GM18517 (cell line): ENCODE results near the gene OPTC.
"Not testable (repeated sequence)": the region's sequence is repeated elsewhere in the genome, so short reads cannot be mapped to it uniquely, and the experiment has no call there.

Experiments used
- ATAC-seq: cut with Tn5 transposase; IDR thresholded peaks from one replicate; pipeline ENCODE4 v1.9.1; 2021; ENCODE audit warnings: mild to moderate bottlenecking, moderate library complexity; ENCODE audit not compliant: unreplicated experiment

The OPTC gene, protein sequence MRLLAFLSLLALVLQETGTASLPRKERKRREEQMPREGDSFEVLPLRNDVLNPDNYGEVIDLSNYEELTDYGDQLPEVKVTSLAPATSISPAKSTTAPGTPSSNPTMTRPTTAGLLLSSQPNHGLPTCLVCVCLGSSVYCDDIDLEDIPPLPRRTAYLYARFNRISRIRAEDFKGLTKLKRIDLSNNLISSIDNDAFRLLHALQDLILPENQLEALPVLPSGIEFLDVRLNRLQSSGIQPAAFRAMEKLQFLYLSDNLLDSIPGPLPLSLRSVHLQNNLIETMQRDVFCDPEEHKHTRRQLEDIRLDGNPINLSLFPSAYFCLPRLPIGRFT

DNA sequence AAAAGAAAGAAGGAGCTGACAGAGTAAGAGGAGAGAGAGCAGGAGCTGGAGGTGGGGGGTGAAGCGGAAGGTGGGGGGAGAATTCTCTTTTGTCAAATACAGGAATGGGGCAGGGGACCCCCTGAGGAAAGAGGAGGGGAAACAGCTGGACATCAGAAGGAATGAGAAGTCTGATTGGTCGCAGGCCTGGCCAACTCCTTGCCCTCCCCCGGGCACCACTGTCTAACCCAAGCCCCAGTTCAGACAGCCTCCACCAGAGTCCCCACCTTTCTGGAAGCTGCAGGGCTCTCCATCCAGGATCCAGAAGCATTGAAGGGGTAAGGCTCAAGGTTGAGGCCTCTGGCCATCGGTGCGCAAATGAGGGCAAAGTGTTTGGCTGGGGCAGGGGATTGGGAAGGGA, at the start of gene OPTC:
Gene OPTC (plus strand): TSS at position 253 of the 400 bp plus-strand sequence. CDS start 1,853 bp downstream, outside the sequence.
- ATAC-seq = no peak

DNA sequence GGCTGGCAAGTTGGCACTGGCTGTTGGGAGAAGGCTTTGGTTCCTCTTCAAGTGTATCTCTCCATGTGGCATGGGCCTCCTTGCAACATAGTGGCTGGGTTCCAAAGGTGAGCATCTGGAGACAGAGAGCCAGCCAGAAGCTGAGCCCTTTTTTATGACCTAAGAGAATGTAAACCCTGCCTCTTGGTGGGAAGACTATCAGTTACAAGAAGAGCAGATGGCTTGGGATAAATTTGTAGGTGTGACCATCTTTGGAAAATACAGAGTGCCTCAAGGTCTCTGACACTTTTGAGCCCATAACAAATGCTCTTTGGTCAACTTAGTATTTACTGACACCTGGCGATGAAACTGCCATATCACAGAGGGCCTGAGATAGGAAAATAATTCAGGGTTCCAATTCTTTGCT, 49.8 kb upstream of the OPTC start:
- no peak for ATAC-seq

DNA sequence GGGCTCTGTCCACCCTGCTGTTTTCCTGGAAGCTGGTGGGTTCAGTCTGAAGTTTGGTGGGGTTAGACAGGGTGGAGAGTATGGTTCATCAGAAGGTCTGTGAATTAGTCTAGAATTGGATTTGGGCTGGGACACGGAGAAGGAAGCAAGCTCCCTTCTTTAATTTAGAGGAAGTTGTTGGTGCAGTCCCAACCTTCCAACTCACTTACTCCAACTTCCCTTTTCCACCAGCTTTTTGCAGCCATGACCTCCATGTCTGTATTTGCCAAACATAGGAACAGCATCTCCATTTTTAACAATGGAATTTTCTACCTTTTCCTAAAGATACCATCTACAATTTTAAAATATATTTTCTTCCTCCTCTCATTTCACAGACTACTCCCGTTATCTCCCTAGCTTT, 46.8 kb upstream of the OPTC start:
- no peak for ATAC-seq

DNA sequence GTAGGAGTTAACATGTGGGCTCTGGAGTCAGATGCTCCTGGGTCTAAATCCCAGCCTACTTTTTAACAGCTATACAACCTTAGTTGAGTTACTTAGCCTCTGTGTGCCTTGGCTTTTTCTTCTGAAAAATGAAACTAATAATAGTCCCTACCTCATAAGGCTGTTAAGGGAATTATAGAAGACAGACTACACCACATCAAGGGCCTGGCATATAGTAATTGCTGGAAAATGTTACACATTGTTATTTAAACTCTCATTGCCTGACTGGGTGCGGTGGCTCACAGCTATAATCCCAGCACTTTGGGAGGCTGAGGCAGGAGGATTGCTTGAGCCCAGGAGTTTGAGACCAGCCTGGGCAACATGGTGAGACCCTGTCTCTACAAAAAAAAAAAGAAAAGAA, 46.4 kb upstream of the OPTC start:
- not testable (repeated sequence) for ATAC-seq

DNA sequence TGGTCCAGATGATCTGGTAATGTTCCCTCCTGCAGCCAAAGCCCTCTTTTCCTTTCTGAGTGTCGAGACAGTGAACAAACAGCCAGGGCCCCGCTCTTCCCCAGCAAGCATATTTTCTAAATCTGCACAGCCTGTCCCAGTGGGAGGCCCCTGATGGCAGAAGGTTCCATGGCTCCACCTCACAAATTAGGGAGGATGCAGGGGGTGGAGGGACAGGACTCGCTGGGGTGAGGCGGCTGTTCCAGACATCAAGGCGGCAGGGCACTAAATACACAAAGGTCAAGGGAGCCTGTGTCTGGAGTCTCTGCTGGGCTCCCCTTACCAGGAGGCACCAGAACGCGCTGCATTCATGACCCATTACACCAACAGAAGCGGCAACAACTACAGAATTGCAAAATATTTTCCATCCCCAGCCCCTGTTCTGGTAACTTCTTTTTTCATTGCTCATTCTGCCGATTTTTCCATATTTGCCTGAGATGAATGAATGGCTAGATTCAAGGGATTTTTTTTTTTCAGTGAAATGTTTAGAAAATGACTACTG, 45.4 kb upstream of the OPTC start:
- no peak for ATAC-seq

DNA sequence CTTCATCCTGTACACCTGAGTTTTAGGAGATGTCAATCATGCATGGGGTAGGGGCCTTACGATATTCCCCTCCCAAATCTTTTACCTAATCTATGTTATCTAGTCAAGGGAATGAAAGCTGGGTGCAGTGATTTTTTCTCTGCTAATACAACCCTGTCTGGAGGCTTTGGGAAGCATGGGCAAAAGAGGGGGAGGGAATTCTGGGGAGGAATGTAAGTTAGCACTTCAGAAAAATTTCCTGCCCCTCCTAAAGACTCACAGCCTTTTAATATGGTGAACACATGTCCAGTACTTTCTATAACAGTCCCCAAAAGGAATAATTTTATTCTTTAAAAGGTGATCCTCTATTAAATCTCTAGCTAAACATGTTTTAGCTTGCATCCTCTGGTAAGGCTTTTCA, 44.0 kb upstream of the OPTC start:
- no peak for ATAC-seq

DNA sequence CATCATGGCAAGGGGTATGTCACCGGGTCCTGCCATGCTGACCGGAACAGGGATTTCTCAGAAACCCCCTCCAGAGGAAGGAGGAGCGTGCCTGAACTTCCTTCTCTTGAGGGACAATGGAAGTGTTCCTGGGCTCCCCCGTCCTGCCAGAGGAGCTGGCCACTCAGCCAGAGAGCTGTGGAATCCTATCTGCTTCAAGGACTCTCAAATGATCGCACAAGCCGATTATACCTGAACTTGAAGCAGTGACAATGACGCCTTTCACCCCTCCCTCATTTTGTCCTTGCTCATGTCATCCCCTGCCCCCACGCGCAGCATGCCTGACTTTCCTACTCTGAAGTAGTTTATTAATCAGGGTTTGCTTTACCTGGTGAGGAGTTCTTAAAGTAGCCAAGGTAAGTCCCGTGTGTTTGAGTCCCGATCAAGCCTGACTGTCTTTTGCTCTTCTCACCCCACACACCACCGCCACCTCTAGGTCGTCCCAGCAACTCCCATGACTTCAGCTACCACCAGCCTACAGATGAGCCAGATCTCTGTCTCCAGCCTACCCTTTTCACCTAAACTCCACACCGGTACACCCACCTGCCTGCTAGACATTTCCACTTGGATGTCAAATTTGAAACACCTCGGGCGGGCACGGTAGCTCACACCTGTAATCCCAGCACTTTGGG, 43.3 kb upstream of the OPTC start:
- ATAC-seq = no peak

DNA sequence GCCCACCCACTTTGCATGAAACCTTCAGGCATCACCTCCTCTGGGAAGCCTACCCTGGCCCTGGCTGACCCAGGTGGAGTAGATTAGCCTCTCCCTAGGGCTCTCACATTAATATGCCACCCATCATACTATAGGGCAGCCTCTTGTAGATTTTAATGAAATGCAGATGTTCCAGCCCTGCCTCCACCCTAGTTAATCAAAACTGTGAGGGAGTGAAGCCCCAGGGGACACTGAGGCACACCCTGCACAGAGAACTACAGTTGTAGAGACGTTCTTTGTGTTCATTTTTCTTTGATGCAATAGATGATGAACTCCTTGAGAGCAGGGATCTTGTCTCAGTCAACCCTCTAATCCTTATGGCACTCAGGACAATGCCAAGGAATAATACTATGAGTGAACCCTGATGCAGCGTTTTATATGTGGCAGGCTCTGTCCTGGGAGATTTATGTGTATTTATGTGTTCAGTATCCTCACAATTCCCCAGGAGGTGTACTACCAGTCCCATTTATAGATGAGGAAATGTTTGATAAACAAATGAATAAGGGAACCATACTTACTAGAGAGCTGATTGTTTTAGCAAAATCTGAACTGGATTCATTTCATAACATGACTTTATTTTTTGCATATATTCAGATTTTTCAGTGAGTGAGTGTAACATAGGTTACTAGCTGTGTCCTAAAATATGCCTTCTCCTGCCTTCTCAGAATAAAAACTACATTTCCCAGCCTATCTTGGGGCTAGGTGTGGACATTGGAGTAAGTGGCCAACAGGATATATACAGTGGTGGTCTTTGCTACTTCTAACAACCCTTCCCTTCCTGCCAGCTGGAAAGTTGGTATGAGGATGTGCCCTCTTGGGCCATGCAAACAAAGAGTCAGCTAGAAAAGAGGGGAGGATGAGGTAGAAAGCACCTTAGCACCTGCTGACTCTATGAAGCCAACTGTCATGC, 41.8 kb upstream of the OPTC start:
- no peak for ATAC-seq

DNA sequence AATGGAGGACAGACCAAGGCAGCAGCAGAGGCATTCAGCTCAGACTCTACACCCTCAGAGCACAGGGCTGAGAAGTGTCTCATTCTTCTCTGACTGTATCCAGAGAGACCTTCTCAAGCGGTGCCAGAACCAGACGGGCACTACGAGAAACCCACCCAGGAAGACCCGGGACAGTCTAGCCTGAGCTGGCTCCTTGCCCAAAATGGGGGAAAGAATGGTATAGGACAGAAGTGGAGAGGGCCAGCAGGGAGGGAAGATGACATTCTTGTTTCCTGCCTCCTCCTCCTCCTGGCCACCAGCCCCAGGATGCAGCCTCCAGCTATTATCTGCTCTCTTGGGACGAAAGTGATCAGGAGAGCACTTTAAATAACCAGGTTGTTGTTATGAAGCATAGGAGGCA, 40.9 kb upstream of the OPTC start:
- ATAC-seq = no peak

DNA sequence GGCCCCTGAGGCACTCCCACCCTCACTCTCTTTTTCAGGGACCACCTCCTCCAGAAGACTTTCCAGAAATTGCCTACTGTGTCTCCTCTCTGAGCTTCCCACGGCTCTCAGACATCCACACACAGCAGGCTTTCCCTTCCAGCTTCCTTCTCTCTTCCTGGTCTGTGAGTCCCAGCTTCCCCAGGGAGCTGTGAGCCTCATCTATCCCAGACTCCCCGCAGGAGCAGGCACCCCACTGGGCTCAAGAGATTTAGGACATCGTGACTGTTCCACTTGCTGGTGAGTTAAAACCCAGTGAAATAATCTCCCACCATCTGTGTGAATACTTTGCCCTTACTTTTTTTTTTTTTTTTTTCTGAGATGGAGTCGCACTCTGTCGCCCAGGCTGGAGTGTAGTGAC, 40.3 kb upstream of the OPTC start:
- no peak for ATAC-seq

DNA sequence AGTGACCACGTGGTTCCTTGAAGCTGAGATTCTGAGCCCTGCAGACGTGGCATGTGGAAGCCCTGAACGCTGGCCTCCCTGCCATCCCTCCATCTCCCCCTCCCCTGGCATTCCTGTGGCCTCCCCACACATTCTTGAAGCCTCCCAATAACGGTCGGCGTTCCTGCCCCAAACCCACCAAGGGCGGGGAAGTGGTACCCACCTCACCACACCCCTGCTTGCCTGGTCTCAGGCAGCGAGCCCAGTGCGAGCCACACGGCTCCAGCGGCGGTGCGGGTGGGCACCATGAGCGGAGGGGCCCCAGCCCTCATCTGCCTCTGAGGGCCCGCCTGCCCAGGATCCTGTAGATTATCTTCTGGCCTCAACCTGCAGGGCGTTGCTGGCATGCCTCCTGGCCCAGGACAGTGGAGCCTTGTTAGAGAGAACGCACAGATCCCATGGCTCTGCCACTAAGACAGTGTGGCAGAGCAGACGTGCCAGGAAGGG, 38.9 kb upstream of the OPTC start:
- ATAC-seq = no peak

DNA sequence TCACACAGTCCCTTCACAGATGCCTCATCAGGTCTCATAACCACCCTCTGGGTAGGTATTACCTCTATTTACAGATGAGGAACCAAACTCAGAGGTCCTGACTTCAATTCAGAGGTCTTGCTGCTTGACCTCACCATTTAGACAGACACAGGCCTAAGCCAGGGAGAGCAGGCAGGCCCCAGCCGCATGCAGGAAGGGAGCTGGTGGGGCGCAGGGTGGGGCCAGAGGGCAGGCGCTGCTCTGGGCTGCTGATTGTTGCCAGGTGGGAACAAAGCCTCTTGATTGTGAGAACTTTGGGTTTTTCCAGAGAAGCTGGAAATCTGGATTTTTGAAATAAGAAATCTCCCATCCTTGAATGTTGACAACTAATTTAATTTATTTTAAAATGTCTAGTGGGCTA, 38.2 kb upstream of the OPTC start:
- ATAC-seq = no peak

DNA sequence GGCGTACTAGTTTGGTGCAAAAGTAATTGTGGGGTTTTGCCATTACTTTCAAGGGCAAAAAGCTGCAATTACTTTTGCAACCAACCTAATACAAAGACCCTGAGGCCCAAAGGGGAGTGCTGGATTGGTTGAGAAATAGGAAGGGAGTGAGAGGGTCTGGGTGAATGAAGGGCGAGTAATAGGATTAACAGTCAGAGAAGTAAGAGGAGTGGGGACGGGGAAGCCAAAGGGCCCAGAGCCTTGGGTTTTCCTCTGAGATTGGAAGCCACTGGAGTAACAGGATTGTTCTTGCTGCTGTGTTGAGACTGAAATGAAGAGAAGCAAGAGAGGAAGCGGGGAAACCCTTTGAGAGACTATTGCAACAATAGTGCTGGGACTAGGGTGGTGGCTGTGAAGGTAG, 37.4 kb upstream of the OPTC start:
- no peak for ATAC-seq

DNA sequence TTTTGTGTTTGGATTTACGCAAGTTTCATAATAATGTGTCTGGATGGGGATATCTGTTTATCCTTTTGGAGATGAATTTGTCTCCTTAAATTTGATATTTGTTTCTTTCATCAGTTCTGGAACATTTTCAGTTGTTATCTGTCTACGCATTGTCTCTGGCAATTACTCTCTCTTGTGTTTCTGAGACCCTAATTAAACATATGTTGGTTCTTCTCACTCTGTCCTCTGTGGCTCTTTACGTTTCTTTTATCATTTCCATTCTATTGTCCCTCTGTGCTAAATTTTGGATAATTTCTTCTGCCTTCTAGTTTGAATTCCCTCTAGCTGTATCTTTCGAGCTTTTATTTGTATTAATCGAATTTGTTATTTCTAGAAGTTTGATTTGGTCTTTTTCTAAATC, 35.9 kb upstream of the OPTC start:
- ATAC-seq = no peak

DNA sequence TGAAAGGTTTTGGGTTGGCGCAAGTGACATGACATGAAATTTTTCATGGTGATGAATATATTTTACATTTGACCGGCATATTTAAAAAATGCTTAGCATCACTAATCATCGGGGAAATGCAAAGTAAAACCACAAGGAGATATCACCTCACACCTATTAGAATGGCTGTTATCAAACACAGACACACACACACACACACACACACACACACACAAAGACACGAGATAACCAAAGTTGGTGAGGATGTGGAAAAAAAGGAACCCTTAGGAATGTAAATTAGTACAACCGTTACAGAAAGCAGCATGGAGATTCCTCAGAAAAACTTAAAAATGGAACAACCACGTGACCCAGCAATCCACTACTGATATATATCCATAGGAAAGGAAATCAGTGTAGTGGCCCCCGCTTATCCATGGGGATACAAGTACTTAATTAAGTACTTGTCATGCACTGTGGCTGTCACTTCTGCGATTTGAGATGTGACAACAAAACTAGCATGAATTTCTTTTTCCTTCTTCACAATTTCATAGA, 34.2 kb upstream of the OPTC start:
- no peak for ATAC-seq

DNA sequence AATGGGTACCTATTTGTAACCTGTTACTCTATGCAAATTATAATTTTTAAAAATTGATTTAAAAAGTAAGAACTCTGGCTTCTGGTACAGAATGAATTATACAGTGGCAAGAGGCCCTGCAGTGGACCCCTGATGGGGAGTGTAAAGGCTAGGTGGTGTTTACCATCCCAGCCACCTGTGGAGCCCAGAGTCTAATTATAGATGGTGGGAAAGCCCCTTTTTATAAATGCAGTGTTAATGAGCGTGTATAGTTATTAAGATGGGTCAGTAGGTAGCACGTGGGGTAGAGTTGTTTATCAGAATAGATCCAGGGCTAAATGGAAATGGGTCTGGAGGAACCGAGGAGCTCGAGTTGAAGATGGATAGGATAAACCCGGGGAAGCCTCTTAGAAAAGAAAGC, 32.2 kb upstream of the OPTC start:
- no peak for ATAC-seq

DNA sequence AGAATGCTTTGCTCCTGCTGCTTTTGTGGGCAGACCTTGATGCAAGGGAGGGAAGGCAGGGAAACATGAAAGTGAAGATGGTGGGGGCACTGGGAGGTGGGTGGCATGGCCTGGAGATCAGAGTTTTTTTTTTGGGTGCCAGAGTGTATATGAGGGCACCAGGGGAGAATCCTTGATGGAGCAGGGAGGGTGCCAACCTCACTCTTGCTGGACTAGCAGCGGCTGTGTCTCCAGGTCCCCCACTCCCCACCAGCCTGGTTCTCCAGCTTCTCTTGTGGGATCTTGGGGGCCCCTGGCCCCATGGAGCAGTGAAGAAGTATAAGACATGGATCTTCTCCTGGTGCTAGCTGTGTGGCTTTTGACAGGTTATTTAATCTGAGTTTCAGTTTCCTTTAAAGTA, 31.8 kb upstream of the OPTC start:
- ATAC-seq = no peak

DNA sequence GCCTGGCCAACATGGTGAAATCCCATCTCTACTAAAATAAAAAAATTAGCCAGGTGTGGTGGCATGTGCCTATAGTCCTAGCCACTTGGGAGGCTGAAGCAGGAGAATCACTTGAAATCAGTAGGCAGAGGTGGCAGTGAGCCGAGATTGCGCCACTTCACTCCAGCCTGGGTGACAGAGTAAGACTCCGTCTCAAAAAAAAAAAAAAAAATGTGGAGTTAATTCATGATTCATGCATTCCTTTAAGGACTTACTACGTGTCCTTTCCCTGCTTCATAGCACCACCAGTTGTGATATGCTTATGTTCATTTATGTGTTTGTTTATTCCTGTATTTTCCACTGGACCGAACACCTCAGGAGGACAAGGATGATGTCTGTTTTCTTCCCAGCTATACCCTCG, 31.1 kb upstream of the OPTC start:
- ATAC-seq = no peak

DNA sequence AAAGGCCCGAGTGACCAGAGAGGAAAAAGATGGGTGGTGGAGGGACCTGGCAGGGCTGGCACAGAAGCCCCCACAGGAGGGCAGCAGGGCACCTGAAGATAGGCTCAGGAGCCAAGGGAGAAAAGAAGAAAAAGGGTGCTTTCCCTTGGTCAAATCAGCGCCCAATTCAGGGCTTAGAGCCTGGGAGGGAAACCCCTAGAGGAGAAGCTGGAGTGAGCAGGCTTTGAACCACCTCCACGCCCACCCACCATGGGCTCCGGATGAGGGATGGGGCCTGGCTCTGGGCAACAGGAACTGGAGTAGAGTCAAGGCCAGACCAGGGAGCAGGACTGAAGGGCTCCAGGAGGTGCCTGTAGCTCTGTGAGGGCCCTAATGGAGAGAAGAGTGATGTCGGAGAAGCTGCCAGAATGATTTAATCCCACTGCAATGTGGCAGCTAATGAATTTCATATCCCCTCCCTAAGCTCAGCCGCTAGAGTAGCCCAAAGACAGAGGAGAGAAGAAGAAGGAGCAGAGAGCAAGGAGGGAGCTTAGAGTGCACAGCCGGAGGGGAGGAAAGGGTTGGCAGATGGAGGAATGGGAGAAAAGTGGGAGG, 30.4 kb upstream of the OPTC start:
- no peak for ATAC-seq

DNA sequence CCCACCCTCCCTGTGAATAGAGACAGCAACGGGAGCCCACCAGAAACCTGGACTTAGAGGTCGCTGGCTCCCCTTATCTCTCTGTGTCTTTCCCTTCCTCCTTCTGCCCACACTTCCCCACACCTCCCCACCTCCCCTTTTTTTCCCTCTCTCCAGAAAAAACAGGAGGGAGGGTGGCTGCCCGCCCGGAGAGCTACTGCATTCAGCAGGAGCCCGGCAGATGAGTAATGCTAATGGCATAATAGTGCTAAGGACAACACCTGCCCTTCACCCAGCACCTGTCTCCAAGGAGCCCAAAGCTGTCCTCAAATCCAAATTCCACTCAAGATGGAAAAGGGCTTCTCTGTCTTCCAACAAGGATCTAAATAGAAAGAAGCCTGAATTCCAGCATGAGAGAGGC, 29.7 kb upstream of the OPTC start:
- ATAC-seq = no peak

DNA sequence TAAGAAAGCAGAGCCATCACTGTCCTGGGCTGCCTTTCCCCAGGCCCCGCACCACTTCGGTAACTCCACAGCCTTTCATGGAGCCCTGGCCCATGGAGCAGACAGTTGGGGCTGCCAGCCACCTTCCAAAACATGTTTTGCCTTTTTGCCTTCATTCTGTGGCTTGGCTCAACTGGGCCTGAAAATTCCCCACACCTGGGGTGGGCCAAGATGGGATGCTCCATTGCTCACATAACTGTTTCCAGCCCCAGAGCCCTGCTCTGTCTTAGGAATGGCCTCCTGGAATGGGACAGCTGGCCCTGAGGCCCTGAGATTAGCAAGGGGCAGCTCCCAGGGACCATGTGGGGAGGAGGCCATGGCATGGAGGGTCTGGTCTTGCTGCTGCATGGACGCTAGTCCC, 29.2 kb upstream of the OPTC start:
- no peak for ATAC-seq
